GM12878 (cell line): Measurements from ENCODE around the gene ISG20.

Experiments used
- GATAD2B ChIP-seq: fragments of 450-650 bp; conservative IDR thresholded peaks from 2 replicates; pipeline ENCODE4 v1.6.1; 2017; ENCODE audit warnings: low read depth, mild to moderate bottlenecking, moderate library complexity
- MYC ChIP-seq: IDR thresholded peaks from 2 replicates; pipeline ENCODE4 v1.6.1; 2011; ENCODE audit warnings: mild to moderate bottlenecking, low read length, moderate library complexity, inconsistent platforms; ENCODE audit not compliant: insufficient read depth, insufficient replicate concordance, insufficient read length, severe bottlenecking
- RFX5 ChIP-seq: IDR thresholded peaks from 2 replicates; pipeline ENCODE4 v1.6.1; 2011; ENCODE audit warnings: low read depth, low read length, improper control_type of control experiment

- TF ChIP-seq RFX5 (no peak), GATAD2B (no peak), MYC (no peak)
Measured at GRCh38 chr15:88591384-88591783, 47.4 kb upstream of the ISG20 start.
